Colonic mucosa (tissue), 4 donors: Measurements from ENCODE around the gene LTBP2. TPM values are rescaled to one million over a fixed set of nuclear protein-coding genes. Genes with fewer than 3 reads are reported as not detected.

Experiments
- DNase-seq: peaks from one replicate; pipeline ENCODE4 v3.0.0-alpha.2; 2020
- H3K27ac ChIP-seq: fragments of 200-600 bp; one replicate; pipeline ENCODE4 v1.8.0; 2021
- H3K27me3 ChIP-seq: fragments of 200-600 bp; one replicate; pipeline ENCODE4 v1.8.0; 2021
- H3K36me3 ChIP-seq: fragments of 200-600 bp; one replicate; pipeline ENCODE4 v1.8.0; 2021
- H3K4me1 ChIP-seq: fragments of 200-600 bp; one replicate; pipeline ENCODE4 v1.8.0; 2021; ENCODE audit warnings: mild to moderate bottlenecking
- H3K4me3 ChIP-seq: fragments of 200-600 bp; one replicate; pipeline ENCODE4 v1.8.0; 2021
- H3K9ac ChIP-seq, 2 donors: one replicate each; pipeline ENCODE4 v1.7.0; 2013; ENCODE audit warnings: control low read depth in 2 of 2, low read depth in 2 of 2, low read length in 2 of 2
- H3K9me3 ChIP-seq: fragments of 200-600 bp; one replicate; pipeline ENCODE4 v1.8.0; 2021
- CTCF ChIP-seq: fragments of 200-600 bp; IDR thresholded peaks from one replicate; pipeline ENCODE4 v1.8.0; 2022; ENCODE audit warnings: antibody characterized with exemption, mild to moderate bottlenecking
- intact Hi-C: fragments of 100-400 bp; cut with DNase I; formaldehyde crosslinking; loops from one replicate; pipeline ENCODE4 v1.14.1; 2022
- total RNA-seq, 2 donors: library from RNA; stranded (reverse); fragmentation: NEBNext Ultra II Directional in 1 of 2; extraction: Animal tissue kit (Norgen Biotek cat#: 25700) in 1 of 2; gene quantifications; one replicate each; pipeline ENCODE4 v1.2.1, GENCODE V29; 2021
- donor health status: healthy.
- donor health status: DM: no; HTN: no; CAD: no.
- donor health status: DM: no; HTN: no; CAD: no.

The LTBP2 gene
- total RNA-seq, 2 donors from 2014 or later, result 1.9 to 3.7 TPM

DNA sequence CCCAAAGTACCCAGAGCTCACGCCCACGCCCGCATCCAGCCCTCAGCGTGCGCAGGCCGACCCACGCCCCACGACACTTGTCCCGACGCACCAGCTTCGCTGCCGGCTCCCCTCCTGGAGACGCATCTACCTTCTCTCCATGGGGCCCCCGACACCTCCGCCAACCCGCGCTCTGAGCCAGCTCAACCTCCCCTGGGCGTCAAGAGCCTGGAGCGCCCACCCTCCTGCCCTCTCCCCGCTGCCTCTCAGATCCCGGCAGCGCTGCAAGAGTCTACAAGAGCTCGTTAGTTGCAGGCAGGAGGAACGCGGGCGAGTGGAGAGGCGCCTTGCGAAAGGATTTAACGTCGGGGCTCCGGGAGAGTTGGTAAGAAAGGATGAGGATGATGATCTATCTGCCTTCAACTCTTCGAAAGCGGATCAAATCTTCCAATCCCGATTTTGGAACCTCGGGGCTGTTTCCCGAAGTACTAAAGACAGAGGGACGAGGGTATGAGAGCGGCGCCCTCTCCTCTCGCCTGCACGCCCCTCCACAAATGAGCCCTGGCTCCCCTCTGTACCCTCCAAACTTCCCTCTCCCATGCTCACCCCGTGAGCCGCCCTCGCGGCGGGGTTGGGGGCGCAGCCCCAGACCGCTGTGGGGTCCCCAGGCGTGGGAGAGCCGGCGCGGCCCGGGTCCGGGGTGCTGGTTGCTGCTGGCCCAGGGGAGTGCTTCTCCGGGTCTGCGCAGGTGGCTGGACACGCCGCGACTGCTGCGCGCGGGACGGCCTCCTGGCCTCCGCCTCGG lies 979 bp downstream of the LTBP2 start:
- peaks cover 16% of the 10 kb centered on the region for H3K27me3 ChIP-seq
- TF ChIP-seq CTCF, result no peak
- H3K27ac ChIP-seq, result no peak overlapping the region
- no peak for DNase-seq
- intact Hi-C loops, result loop anchor here (5.0 kb wide), 1 partner anchor 109 kb away; no protein-coding TSS in a partner anchor
- peaks cover 5% of the 10 kb centered on the region for H3K4me1 ChIP-seq
- H3K4me3 ChIP-seq, result peak overlapping the region; percentile 65
- no peaks in the 10 kb centered on the region for H3K36me3 ChIP-seq
- no peaks in the 10 kb centered on the region for H3K9me3 ChIP-seq
- no peak overlapping the region for H3K9ac ChIP-seq

GRCh38 chr14:74610199-74610865 lies 1.7 kb downstream of the LTBP2 start:
- Histone ChIP-seq H3K36me3 (no peaks in the 10 kb centered on the region), H3K4me1 (peaks cover 5% of the 10 kb centered on the region), H3K9ac (no peak overlapping the region), H3K4me3 (no peak overlapping the region), H3K27ac (no peak overlapping the region), H3K9me3 (no peaks in the 10 kb centered on the region), H3K27me3 (peaks cover 16% of the 10 kb centered on the region)
- no peak for TF ChIP-seq CTCF
- DNase-seq, result no peak
- intact Hi-C loops, result loop anchor here (5.0 kb wide), 1 partner anchor 108 kb away; no protein-coding TSS in a partner anchor

GRCh38 chr14:74609721-74610120 lies 2.3 kb downstream of the LTBP2 start:
- intact Hi-C loops, result loop anchor here (5.0 kb wide), 2 partner anchors 107 to 188 kb away; no protein-coding TSS in a partner anchor

GRCh38 chr14:74608959-74609611 lies 3.0 kb downstream of the LTBP2 start:
- no peaks in the 10 kb centered on the region for H3K36me3 ChIP-seq
- peak; percentile 99 for TF ChIP-seq CTCF
- H3K4me3 ChIP-seq, result no peak overlapping the region
- H3K27ac ChIP-seq, result no peak overlapping the region
- intact Hi-C loops, result loop anchor here (5.0 kb wide), 1 partner anchor 188 kb away; no protein-coding TSS in a partner anchor
- H3K27me3 ChIP-seq, result peaks cover 16% of the 10 kb centered on the region
- peaks cover 5% of the 10 kb centered on the region for H3K4me1 ChIP-seq
- H3K9ac ChIP-seq, result no peak overlapping the region
- DNase-seq, result peak; percentile 84
- no peaks in the 10 kb centered on the region for H3K9me3 ChIP-seq

More at GRCh38 chr14:74609721-74610120, 2.3 kb downstream of the LTBP2 start:
- Histone ChIP-seq H3K4me1 (peaks cover 5% of the 10 kb centered on the region), H3K36me3 (no peaks in the 10 kb centered on the region), H3K27me3 (peaks cover 16% of the 10 kb centered on the region), H3K9ac (no peak overlapping the region), H3K27ac (no peak overlapping the region), H3K9me3 (no peaks in the 10 kb centered on the region), H3K4me3 (no peak overlapping the region)
- no peak for DNase-seq
- TF ChIP-seq CTCF, result no peak

DNA sequence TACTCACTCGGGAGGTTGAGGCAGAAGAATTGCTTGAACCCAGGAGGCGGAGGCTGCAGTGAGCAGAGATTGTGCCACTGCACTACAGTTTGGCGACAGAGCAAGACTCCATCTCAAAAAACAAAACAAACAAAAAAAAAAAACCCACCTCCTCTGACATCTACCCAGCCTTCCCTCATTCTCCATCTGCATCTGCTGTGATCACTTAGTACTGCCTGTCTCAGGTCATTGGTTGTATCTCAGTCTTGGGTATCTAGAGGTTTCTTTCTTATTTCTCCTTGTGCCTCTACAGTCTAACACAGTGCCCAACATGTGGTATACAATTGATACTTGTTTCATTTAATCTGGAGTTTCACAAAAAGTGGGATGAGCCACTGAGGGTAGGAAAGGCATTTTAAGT lies 5.3 kb downstream of the LTBP2 start:
- H3K9ac ChIP-seq, result no peak overlapping the region
- DNase-seq, result no peak
- TF ChIP-seq CTCF, result no peak
- H3K9me3 ChIP-seq, result no peaks in the 10 kb centered on the region
- no peak overlapping the region for H3K4me3 ChIP-seq
- no peak overlapping the region for H3K27ac ChIP-seq
- H3K27me3 ChIP-seq, result peaks cover 10% of the 10 kb centered on the region
- intact Hi-C loops, result loop anchor here (5.0 kb wide), 1 partner anchor 191 kb away; no protein-coding TSS in a partner anchor
- H3K4me1 ChIP-seq, result peaks cover 2% of the 10 kb centered on the region
- no peaks in the 10 kb centered on the region for H3K36me3 ChIP-seq
